ENCODE results near the gene OTX1. TPM values are rescaled to one million over a fixed set of nuclear protein-coding genes. Genes with fewer than 3 reads are reported as not detected.
A peak's percentile ranks its signal among the peaks of the same experiment; 100 is the strongest.

Gene OTX1
- 3.3 and 3.8 TPM in 2 replicates for total RNA-seq (2021; fragmentation: NEBNext Ultra II Directional; extraction: Animal tissue kit (Norgen Biotek cat#: 25700))
- 0.24 and 0.53 TPM in 2 replicates for polyA plus RNA-seq (2011; rRNA removed)
- 0.17 TPM for polyA plus RNA-seq (2011; cell fraction: cytosol; rRNA removed)
- polyA plus RNA-seq (2011; cell fraction: nucleus; rRNA removed): 1.0 TPM
- polyA plus RNA-seq (2012, experiment 1 of 2): 1.3 to 1.7 TPM (median 1.5 TPM) in 4 replicates
- 0.98 TPM for polyA plus RNA-seq (2012, experiment 2 of 2)
- polyA plus RNA-seq (2013, experiment 1 of 2): 2.7 TPM
- 3.1 TPM for polyA plus RNA-seq (2013, experiment 2 of 2)
- polyA minus RNA-seq (2011; rRNA and poly(A)+ RNA removed): 0.37 and 0.57 TPM in 2 replicates
- 0.59 TPM for polyA minus RNA-seq (2011; cell fraction: cytosol; rRNA and poly(A)+ RNA removed)
- 3.6 TPM for polyA minus RNA-seq (2011; cell fraction: nucleus; rRNA and poly(A)+ RNA removed)
- long read RNA-seq, experiment 1, partial matches to known transcripts: 0 of 2 reads
- long read RNA-seq, experiment 1, other reads (novel, unspliced or antisense): 2 of 2 reads
- long read RNA-seq, experiment 2: 0 reads

DNA sequence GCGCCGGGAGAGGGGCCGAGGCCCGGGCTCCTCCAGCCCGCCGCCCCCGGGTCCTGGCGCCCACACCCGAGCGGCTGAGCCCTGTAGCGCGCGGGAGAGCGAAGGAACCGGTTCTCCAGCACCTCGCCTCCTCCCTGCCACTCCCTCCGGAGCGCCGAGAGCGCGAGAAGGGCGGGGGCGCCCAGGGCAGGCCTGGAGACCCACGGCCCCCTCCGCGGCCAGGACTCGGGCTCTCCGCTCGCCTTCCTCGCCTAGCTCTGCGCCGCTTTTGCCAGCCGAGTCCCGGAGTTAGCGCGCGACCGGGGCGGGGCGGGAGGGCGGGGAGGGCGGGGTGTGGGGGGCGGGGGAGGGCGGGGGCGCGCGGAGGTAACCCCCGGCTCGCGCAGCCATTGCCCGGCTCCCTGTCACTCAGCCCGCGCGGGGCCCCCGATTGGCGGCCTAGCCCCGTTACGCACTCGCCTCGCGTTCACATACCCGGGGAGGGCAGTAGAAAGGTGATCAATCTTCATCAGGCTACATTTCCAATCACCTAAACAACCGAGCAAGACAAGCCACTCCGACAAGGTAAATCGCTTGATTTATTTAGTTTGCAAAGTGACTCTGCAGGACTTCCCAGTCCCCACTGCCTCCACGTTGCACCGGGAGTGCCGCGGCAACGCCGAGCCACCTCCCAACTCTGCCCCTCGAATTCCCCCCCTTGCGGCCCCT lies at the start of gene OTX1:
Gene OTX1 (plus strand): TSS at position 497 of the 708 bp plus-strand sequence. CDS start 2,161 bp downstream, outside the sequence.
- peak within 1 kb of the TSS; percentile 62 for H4K5ac ChIP-seq (ENCODE audit: insufficient read length, low read depth, low read length)
- H3K56ac ChIP-seq (replicated peaks; ENCODE audit: insufficient read length, low read depth, low read length): no peak within 1 kb of the TSS
- no peaks in the 10 kb centered on the region for H3K79me2 ChIP-seq (ENCODE audit: control insufficient read depth in 1 of 2, insufficient read depth in 2 of 2, low read length in 2 of 2)
- peak within 1 kb of the TSS; percentile 48; the same call in 1 of the 2 replicates for H2AFZ ChIP-seq (ENCODE audit: low read length)
- peak within 1 kb of the TSS; percentile 72 for H4K8ac ChIP-seq (ENCODE audit: extremely low read depth, insufficient read depth, low read length)
- peaks cover 33 to 96% (median 82%) of the 10 kb centered on the region in 4 experiments for H3K27me3 ChIP-seq (replicated peaks in 1 of 4; ENCODE audit: control insufficient read depth in 3 of 4, extremely low read depth in 1 of 4, insufficient read depth in 3 of 4, low read length in 3 of 4)
- POLR2A ChIA-PET (ENCODE audit: partially characterized antibody): interaction anchor here (1.3 to 6.8 kb wide), 2 partner anchors 9 to 15 kb away, joined by 3 to 32 read pairs; no protein-coding TSS in a partner anchor
- H3K23me2 ChIP-seq (ENCODE audit: low read depth, low read length): peaks cover 40% of the 10 kb centered on the region
- H3K36me3 ChIP-seq (ENCODE audit: control insufficient read depth in 2 of 4, insufficient read depth in 4 of 4, low read length in 3 of 4): peaks cover 0 to 8% (median 0%) of the 10 kb centered on the region in 4 experiments; a peak in 2 of 8 replicates
- H2BK12ac ChIP-seq (ENCODE audit: low read depth, low read length): peak within 1 kb of the TSS; percentile 80; the same call in 1 of the 2 replicates
- H2BK20ac ChIP-seq (ENCODE audit: low read length): no peak within 1 kb of the TSS; the same call in 1 of the 2 replicates
- H3K4ac ChIP-seq (replicated peaks; ENCODE audit: insufficient read length, low read depth, low read length): peak within 1 kb of the TSS; percentile 14
- no peak for FAIRE-seq
- H4K20me1 ChIP-seq (replicated peaks in 1 of 2; ENCODE audit: control insufficient read depth in 1 of 2, insufficient read depth in 2 of 2, low read length in 2 of 2): peaks cover 8 to 10% of the 10 kb centered on the region in 2 experiments
- H2BK15ac ChIP-seq (ENCODE audit: low read length): peak within 1 kb of the TSS; percentile 88; the same call in 1 of the 2 replicates
- peak within 1 kb of the TSS; percentile 86 to 97 for H3K4me2 ChIP-seq (ENCODE audit: insufficient read depth in 1 of 2, low read depth in 2 of 2, low read length in 2 of 2)
- WGBS, 2 experiments (ENCODE audit: extremely low coverage in 1 of 2, insufficient coverage in 1 of 2, insufficient read length in 1 of 2, insufficient replicate concordance in 2 of 2, low coverage in 1 of 2, low lambda C conversion rate in 2 of 2, missing lambda C conversion rate in 1 of 2): 1% methylated on average over 15 of the region's 73 CpGs; no CpG with 5 or more reads in 1 of the 2 experiments
- no peak within 1 kb of the TSS for H3K27ac ChIP-seq (ENCODE audit: low read depth, low read length)
- H3K4me3 ChIP-seq (ENCODE audit: extremely low read depth in 1 of 4, insufficient read depth in 2 of 4, low read depth in 3 of 4, low read length in 4 of 4): peak within 1 kb of the TSS; percentile 59 to 80 (median 70)
- peaks cover 6 to 50% (median 33%) of the 10 kb centered on the region in 4 experiments for H3K4me1 ChIP-seq (replicated peaks in 1 of 4; ENCODE audit: control insufficient read depth in 3 of 4, insufficient read depth in 4 of 4, low read length in 3 of 4)
- peak within 1 kb of the TSS; percentile 25 to 57 (median 29); a peak in 5 of 7 replicates for H3K9ac ChIP-seq (replicated peaks in 1 of 4; ENCODE audit: extremely low read depth in 1 of 4, low read depth in 3 of 4, low read length in 3 of 4)
- H2AK5ac ChIP-seq (ENCODE audit: low read depth, low read length): no peak within 1 kb of the TSS
- peak within 1 kb of the TSS; percentile 83 for H3K18ac ChIP-seq (ENCODE audit: extremely low read depth, low read length)
- H3K23ac ChIP-seq (ENCODE audit: insufficient read length): no peak within 1 kb of the TSS
- H3K79me1 ChIP-seq (ENCODE audit: low read depth, low read length): no peaks in the 10 kb centered on the region
- H2BK5ac ChIP-seq (ENCODE audit: low read depth, low read length): peak within 1 kb of the TSS; percentile 52; the same call in 1 of the 2 replicates
- DNase-seq (ENCODE audit: low read depth in 1 of 2, low spot score in 2 of 2): peak in 1 of 2 experiments; percentile 89
- no peak within 1 kb of the TSS for H2BK120ac ChIP-seq (replicated peaks; ENCODE audit: low read depth, low read length)
- H3K14ac ChIP-seq (ENCODE audit: insufficient read length): no peak within 1 kb of the TSS
- CTCF ChIA-PET (ENCODE audit: partially characterized antibody): interaction anchor here (1.0 kb wide), 1 partner anchor 29 kb away, joined by 3 read pairs; no protein-coding TSS in a partner anchor
- no peak within 1 kb of the TSS for H4K91ac ChIP-seq (replicated peaks; ENCODE audit: insufficient read length, low read length)
- no peaks in the 10 kb centered on the region for H3K9me3 ChIP-seq (ENCODE audit: insufficient read depth in 2 of 2, low read depth in 1 of 2, low read length in 1 of 2)
- TF ChIP-seq TEAD4 (IDR thresholded peaks at IDR 0.05; ENCODE audit: low read depth, low read length): peak; percentile 10; the same call in 1 of the 2 replicates
- TF ChIP-seq ASH2L (IDR thresholded peaks at IDR 0.05; ENCODE audit: low read length): peak; percentile 73
- no peak for TF ChIP-seq SP2 (IDR thresholded peaks at IDR 0.05; ENCODE audit: low read length)
- no peak for TF ChIP-seq SAP30 (IDR thresholded peaks at IDR 0.05; ENCODE audit: insufficient read depth, insufficient replicate concordance, low read length)
- TF ChIP-seq CREB1 (IDR thresholded peaks at IDR 0.05): peak; percentile 61; the same call in 1 of the 2 replicates
- peak; percentile 24 for TF ChIP-seq CTBP2 (IDR thresholded peaks at IDR 0.05; ENCODE audit: borderline replicate concordance, insufficient read depth, insufficient read length, low read length)
- TF ChIP-seq CHD2 (IDR thresholded peaks at IDR 0.05; ENCODE audit: low read length): peak; percentile 38; the same call in 1 of the 2 replicates
- peak; percentile 47 for TF ChIP-seq KDM4A (IDR thresholded peaks at IDR 0.05; ENCODE audit: low read depth, low read length, severe bottlenecking)
- no peak for TF ChIP-seq RNF2 (IDR thresholded peaks at IDR 0.05; ENCODE audit: borderline replicate concordance, low read depth, low read length, missing control alignments, poor library complexity, severe bottlenecking)

Data from H1 (cell line).